Fibroblast of lung (primary cell): ENCODE measurements around the gene TOPBP1. TPM values are rescaled to one million over a fixed set of nuclear protein-coding genes. Genes with fewer than 3 reads are reported as not detected.
A peak's percentile ranks its signal among the peaks of the same experiment; 100 is the strongest.

Source experiments
- DNase-seq, 2 donors: peaks; one replicate each; pipeline versions ENCODE4 v3.0.0 to v3.0.0-alpha.2; 2010; ENCODE audit warnings: low read depth in 2 of 2
- H2AFZ ChIP-seq: 2 replicates; pipeline ENCODE4 v1.5.1; 2012; ENCODE audit warnings: low read length, control low read depth, inconsistent platforms
- H3K27ac ChIP-seq: 2 replicates; pipeline ENCODE4 v1.5.1; 2011; ENCODE audit warnings: low read length, control low read depth; ENCODE audit not compliant: insufficient read depth
- H3K27me3 ChIP-seq: 2 replicates; pipeline ENCODE4 v1.5.1; 2011; ENCODE audit warnings: mild to moderate bottlenecking, low read length; ENCODE audit not compliant: control insufficient read depth, insufficient read depth
- H3K36me3 ChIP-seq: 2 replicates; pipeline ENCODE4 v1.5.1; 2011; ENCODE audit warnings: low read length; ENCODE audit not compliant: control insufficient read depth, insufficient read depth
- H3K4me1 ChIP-seq: 2 replicates; pipeline ENCODE4 v1.5.1; 2011; ENCODE audit warnings: low read length; ENCODE audit not compliant: control insufficient read depth, insufficient read depth; ENCODE audit errors: extremely low read depth
- H3K4me2 ChIP-seq: 2 replicates; pipeline ENCODE4 v1.5.1; 2011; ENCODE audit warnings: low read length, control low read depth; ENCODE audit not compliant: insufficient read depth; ENCODE audit errors: extremely low read depth
- H3K4me3 ChIP-seq, 4 experiments: fragments of 200-600 bp in 1 of 4; sonication (generic) in 1 of 4; replicated peaks in 1 of 4; 2 replicates each; pipeline ENCODE4 v1.5.1; 2011 to 2016; ENCODE audit warnings: low read length in 4 of 4, low read depth in 3 of 4, mild to moderate bottlenecking in 3 of 4, control low read depth in 2 of 4, inconsistent platforms in 1 of 4, mixed read lengths in 1 of 4; ENCODE audit not compliant: insufficient read depth in 1 of 4; ENCODE audit errors: control extremely low read depth in 1 of 4
- H3K79me2 ChIP-seq: 2 replicates; pipeline ENCODE4 v1.5.1; 2012; ENCODE audit warnings: mild to moderate bottlenecking, low read length, inconsistent platforms; ENCODE audit not compliant: control insufficient read depth, insufficient read depth
- H3K9ac ChIP-seq: 2 replicates; pipeline ENCODE4 v1.5.1; 2011; ENCODE audit warnings: mild to moderate bottlenecking, low read length, control low read depth; ENCODE audit not compliant: insufficient read depth
- H3K9me3 ChIP-seq: 2 replicates; pipeline ENCODE4 v1.5.1; 2012; ENCODE audit warnings: low read depth, low read length; ENCODE audit not compliant: control insufficient read depth, insufficient read depth
- H4K20me1 ChIP-seq: 2 replicates; pipeline ENCODE4 v1.5.1; 2011; ENCODE audit warnings: low read length; ENCODE audit not compliant: control insufficient read depth, insufficient read depth; ENCODE audit errors: extremely low read depth
- CTCF ChIP-seq, 2 donors: IDR thresholded peaks in 1 of 2; conservative IDR thresholded peaks in 1 of 2; 1 replicate in 1 of 2; 2 replicates in 1 of 2; pipeline ENCODE4 v1.5.1; 2011 to 2012; ENCODE audit warnings: low read length in 2 of 2, control low read depth in 1 of 2, inconsistent platforms in 1 of 2, low read depth in 1 of 2, mild to moderate bottlenecking in 1 of 2
- EZH2 ChIP-seq: IDR thresholded peaks from 2 replicates; pipeline ENCODE4 v1.5.1; 2012; ENCODE audit warnings: low read length, control low read depth, mild to moderate bottlenecking; ENCODE audit errors: missing control alignments
- polyA plus RNA-seq, 2 donors: library from polyadenylated mRNA; depleted of rRNA in 1 of 2; stranded (reverse) in 1 of 2; unstranded in 1 of 2; fragments of >200 nt; gene quantifications; 2 replicates each; pipeline ENCODE4 v1.2.1, GENCODE V29; 2011 to 2012; ENCODE audit warnings: missing spikeins in 1 of 2
- total RNA-seq: library from RNA; depleted of rRNA; stranded (reverse); fragments of >200 nt; gene quantifications from 2 replicates; pipeline ENCODE4 v1.2.1, GENCODE V29; 2014

The TOPBP1 gene
- total and polyA plus RNA-seq, 2 donors (not counting 1 experiment from before 2014, with no cell fraction given), result 15.2 to 20.8 TPM

- Histone ChIP-seq H3K9ac (no peak overlapping the region), H3K79me2 (peaks cover 20% of the 10 kb centered on the region), H4K20me1 (no peaks in the 10 kb centered on the region), H3K9me3 (no peaks in the 10 kb centered on the region), H3K4me2 (no peak overlapping the region), H3K27me3 (no peaks in the 10 kb centered on the region), H3K27ac (no peak overlapping the region), H3K4me3 (no peak overlapping the region), H2AFZ (no peak overlapping the region), H3K36me3 (peaks cover 1% of the 10 kb centered on the region), H3K4me1 (no peaks in the 10 kb centered on the region)
- TF ChIP-seq EZH2, result no peak
- TF ChIP-seq CTCF (conservative IDR thresholded peaks at IDR 0.05 in 1 of 2, IDR thresholded peaks at IDR 0.05 in 1 of 2; ENCODE audit: low read depth in 1 of 2, low read length in 2 of 2), result no peak
- DNase-seq, result no peak
Measured at GRCh38 chr3:133655731-133656515, 5.8 kb downstream of the TOPBP1 start.

GRCh38 chr3:133649486-133650068 is 12.2 kb downstream of the TOPBP1 start:
- Histone ChIP-seq H3K4me2 (no peak overlapping the region), H3K27ac (no peak overlapping the region), H3K9me3 (no peaks in the 10 kb centered on the region), H3K79me2 (no peaks in the 10 kb centered on the region), H3K27me3 (no peaks in the 10 kb centered on the region), H4K20me1 (no peaks in the 10 kb centered on the region), H3K4me3 (no peak overlapping the region), H3K9ac (no peak overlapping the region), H3K36me3 (no peaks in the 10 kb centered on the region), H3K4me1 (peaks cover 2% of the 10 kb centered on the region), H2AFZ (no peak overlapping the region)
- DNase-seq, result no peak
- no peak for TF ChIP-seq EZH2
- no peak for TF ChIP-seq CTCF (conservative IDR thresholded peaks at IDR 0.05 in 1 of 2, IDR thresholded peaks at IDR 0.05 in 1 of 2; ENCODE audit: low read depth in 1 of 2, low read length in 2 of 2)

GRCh38 chr3:133644768-133645167 is 17.0 kb downstream of the TOPBP1 start:
- H4K20me1 ChIP-seq, result no peaks in the 10 kb centered on the region
- no peak overlapping the region for H3K9ac ChIP-seq
- no peaks in the 10 kb centered on the region for H3K27me3 ChIP-seq
- peak; percentile 85 to 89 for DNase-seq
- no peak overlapping the region for H3K4me2 ChIP-seq
- H3K4me3 ChIP-seq, result no peak overlapping the region
- H3K4me1 ChIP-seq, result peaks cover 2% of the 10 kb centered on the region
- H3K79me2 ChIP-seq, result no peaks in the 10 kb centered on the region
- H3K9me3 ChIP-seq, result no peaks in the 10 kb centered on the region
- no peak for TF ChIP-seq EZH2
- H3K27ac ChIP-seq, result no peak overlapping the region
- no peaks in the 10 kb centered on the region for H3K36me3 ChIP-seq
- no peak overlapping the region for H2AFZ ChIP-seq
